GM12864 (cell line): ENCODE data around the gene FCHSD2.
"Not testable (repeated sequence)": the region's sequence is repeated elsewhere in the genome, so short reads cannot be mapped to it uniquely, and the experiment has no call there.

ENCODE experiments used
- DNase-seq: peaks from one replicate; pipeline ENCODE4 v3.0.0-alpha.2; 2011; ENCODE audit warnings: low read depth
- H3K4me3 ChIP-seq: 2 replicates; pipeline ENCODE4 v1.5.1; 2011; ENCODE audit warnings: mild to moderate bottlenecking, low read depth, low read length, control low read depth
- TF ChIP-seq, protein P1 (sequence below): IDR thresholded peaks from 2 replicates; pipeline ENCODE4 v1.5.1; 2011; ENCODE audit warnings: low read depth, mild to moderate bottlenecking, moderate library complexity, low read length, control low read depth, inconsistent platforms; ENCODE audit errors: missing control alignments

FCHSD2 gene

DNA sequence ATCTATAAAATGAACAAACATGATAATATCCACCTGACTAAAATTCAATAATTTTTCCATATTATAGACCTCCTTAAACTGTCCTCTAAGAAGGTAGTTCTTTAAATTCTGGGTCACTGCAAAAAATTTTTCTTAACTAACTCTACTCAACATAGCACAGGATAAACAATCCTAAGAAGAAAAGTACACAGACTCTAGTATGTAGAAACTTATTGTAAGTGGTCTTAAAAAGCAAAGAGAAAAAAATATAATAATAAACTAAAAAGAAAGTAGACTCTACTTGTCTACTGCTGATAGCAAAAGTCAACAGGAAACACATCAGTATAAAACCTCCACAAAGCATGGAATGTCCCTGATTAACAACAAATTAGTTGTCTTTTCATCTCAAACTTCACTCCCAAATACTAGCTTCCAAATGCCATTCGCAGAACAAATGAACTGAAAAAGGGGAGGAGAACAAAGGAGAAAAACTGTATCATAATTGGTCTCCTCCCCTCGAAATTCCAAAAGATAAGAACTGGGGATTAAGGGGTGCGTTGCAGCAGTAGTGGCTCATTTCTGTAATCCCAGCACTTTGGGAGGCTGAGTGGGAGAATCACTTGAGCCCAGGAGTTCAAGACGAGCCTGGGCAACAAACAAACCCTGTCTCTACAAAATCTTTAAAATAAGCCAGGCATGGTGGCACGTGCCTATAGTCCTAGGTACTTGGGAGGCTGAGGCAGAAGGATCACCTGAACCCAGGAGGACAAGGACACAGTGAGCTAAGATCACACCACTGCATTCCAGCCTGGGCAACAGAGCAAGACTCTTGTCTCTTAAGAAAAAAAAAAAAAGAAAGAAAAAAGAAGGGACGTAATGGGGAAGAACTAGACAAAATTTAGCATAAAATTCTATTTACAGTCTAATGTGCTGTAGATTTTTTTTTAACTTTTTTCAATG is 6.5 kb downstream of the FCHSD2 start:
- TF ChIP-seq, protein P1, sequence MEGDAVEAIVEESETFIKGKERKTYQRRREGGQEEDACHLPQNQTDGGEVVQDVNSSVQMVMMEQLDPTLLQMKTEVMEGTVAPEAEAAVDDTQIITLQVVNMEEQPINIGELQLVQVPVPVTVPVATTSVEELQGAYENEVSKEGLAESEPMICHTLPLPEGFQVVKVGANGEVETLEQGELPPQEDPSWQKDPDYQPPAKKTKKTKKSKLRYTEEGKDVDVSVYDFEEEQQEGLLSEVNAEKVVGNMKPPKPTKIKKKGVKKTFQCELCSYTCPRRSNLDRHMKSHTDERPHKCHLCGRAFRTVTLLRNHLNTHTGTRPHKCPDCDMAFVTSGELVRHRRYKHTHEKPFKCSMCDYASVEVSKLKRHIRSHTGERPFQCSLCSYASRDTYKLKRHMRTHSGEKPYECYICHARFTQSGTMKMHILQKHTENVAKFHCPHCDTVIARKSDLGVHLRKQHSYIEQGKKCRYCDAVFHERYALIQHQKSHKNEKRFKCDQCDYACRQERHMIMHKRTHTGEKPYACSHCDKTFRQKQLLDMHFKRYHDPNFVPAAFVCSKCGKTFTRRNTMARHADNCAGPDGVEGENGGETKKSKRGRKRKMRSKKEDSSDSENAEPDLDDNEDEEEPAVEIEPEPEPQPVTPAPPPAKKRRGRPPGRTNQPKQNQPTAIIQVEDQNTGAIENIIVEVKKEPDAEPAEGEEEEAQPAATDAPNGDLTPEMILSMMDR: no peak
- H3K4me3 ChIP-seq: no peak overlapping the region
- no peak for DNase-seq

DNA sequence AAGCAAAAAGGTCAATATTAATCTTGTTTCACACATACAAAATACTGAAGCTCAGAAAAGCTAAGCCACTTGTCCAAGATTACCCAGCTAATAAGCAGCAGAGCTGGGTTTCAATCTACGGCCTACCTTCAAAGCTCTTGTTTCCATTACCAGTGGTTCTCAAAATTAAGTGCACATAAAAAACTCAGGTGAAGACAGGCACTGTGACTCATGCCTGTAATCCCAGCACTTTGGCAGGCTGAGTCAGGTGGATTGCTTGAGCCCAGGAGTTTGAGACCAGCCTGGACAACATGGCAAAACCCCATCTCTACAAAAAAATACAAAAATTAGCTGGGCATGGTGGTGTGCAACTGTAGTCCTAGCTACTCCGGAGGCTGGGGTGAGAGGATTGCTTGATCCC is 9.8 kb downstream of the FCHSD2 start:
- H3K4me3 ChIP-seq, DNase-seq: not testable (repeated sequence)

DNA sequence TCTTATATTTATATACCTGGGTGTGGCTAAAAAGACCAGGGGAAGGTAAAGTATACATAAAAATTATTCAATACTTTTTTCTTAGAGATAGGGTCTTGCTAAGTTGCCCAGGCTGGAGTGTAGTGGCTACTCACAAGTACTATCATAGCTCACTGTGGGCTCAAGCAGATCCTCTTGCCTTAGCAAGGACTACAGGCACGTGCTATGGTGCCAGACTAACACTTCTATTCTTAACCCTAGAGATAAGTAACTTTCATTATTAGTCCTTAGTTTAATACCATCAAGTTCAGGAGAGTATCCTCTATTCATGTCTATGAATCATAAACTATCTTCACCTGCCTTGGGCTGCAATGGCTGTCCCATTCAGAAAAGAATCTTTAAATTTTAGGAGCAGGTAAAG is 11.9 kb downstream of the FCHSD2 start:
- TF ChIP-seq, protein P1: no peak
- H3K4me3 ChIP-seq: no peak overlapping the region
- DNase-seq: no peak

DNA sequence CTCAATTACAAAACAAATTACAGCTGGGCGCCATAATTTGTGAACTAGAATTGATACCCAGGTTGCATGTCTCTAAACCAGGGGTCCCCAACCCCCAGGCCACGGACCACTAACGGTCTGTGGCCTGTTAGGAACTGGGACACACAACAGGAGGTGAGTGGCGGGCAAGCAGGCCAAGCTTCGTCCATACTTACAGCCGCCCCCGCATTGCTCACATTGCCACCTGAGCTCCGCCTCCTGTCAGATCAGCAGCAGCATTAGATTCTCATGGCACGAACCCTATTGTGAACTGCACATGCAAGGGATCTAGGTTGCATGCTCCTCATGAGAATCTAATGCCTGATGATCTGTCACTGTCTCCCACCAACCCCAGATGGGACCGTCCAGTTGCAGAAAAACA is 12.9 kb downstream of the FCHSD2 start:
- H3K4me3 ChIP-seq: no peak overlapping the region
- TF ChIP-seq, protein P1: no peak

DNA sequence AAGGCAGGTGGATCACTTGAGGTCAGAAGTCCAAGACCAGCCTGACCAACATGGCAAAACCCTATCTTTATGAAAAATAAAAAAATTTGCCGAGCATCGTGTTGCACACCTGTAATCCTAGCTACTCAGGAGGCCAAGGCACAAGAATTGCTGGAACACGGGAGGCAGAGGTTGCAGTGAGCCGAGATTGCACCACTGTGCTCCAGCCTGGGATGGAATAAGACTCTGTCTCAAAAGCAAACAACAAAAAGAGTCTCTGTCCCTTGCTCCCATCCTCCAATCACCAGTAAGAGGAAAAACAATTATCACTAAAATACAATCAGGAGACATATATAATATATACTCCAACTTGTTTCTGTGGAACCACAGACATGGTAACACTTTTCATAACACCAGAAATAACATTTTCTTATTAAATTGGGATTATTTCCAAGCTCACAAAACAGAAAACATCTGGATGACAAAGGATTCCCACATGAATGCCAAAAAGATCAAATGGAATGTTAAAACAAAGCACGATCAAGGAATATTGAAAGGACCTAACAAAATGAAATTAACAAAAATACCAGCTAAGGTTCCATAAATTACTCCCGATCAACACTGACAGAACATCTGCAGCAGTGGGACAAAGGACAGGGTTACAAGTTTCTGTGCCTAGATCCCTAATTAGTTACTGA is 15.2 kb downstream of the FCHSD2 start:
- no peak for DNase-seq
- no peak overlapping the region for H3K4me3 ChIP-seq
- TF ChIP-seq, protein P1: no peak

More for the DNA sequence above, 12.9 kb downstream of the FCHSD2 start:
- no peak for DNase-seq

DNA sequence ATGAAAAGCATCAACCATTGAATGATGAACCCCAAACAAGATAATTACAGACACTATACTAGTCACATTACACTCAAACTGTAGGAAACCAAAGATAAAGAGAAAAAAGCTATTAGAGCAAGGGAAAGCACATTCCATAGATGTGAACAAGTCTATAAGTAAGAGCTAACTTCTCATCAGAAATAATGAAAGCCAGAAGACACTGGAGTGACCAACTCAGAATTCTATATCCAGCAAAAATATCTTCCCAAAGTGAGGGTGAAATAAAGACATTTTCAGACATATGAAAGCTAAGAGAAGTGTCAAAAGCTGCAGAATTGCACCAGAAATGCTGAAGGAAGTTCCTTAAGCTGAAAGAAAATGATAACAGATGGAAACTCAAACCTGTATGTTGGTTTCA is 17.3 kb downstream of the FCHSD2 start:
- DNase-seq: no peak
- TF ChIP-seq, protein P1: no peak
- H3K4me3 ChIP-seq: no peak overlapping the region

DNA sequence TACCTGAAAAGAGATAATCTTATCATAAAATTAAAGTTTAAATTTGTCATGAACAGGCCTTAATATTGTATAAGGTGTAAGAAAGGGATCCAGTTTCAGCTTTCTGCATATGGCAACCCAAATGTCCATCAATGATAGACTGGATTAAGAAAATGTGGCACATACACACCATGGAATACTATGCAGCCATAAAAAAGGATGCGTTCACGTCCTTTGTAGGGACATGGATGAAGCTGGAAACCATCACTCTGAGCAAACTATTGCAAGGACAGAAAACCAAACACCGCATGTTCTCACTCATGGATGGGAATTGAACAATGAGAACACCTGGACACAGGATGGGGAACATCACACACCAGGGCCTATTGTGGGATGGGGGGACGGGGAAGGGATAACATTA is 18.2 kb downstream of the FCHSD2 start:
- H3K4me3 ChIP-seq, DNase-seq: not testable (repeated sequence)

DNA sequence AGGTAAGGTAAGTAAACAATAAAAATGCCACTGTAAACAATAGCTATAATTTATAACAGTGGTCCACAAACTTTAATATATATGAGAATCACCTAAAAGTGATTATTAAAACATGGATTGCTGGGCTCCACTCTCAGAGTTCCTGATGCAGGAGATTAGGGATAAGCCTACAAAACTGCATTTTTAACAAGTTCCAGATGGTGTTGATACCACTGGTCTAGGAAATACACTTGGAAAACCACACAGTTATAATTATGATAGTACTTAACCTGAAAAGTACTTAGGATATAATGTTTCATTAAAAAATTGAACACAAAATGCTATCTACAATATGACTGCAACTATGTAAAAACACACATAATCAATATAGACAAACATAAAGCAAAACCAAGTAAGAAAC is 20.4 kb downstream of the FCHSD2 start:
- DNase-seq: no peak
- TF ChIP-seq, protein P1: no peak

More for the DNA sequence above, 20.4 kb downstream of the FCHSD2 start:
- H3K4me3 ChIP-seq: no peak overlapping the region
